ENCODE results near the gene POLR2B.
A peak's percentile ranks its signal among the peaks of the same experiment; 100 is the strongest.
"Not testable (repeated sequence)": the region's sequence is repeated elsewhere in the genome, so short reads cannot be mapped to it uniquely, and the experiment has no call there.

POLR2B gene

DNA sequence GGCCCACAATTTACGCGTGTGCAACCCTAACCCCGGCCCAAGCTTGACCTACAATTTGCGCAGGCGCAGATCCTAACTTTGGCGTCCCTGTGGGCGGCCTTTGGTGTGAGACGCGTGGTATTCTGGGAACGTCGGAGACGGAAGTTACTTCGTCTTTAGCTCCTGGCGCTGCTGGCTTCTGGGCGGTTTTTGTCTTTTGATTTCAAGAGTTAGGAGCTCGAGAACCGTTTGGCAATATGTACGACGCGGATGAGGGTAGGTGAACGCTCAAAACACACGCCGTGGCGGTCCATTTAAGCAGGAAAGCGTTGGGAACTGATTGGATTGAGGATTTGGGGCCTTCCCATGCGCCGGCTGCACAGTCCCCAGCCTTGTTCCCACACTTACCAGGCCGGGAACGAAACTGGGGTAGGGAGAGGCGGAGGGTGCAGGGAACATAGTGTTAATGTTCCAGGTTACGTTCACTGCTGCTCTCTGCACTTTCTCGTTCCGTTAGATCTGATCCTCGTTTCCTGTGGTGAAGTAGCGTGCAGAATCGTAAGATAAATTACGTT lies at the start of gene POLR2B:
Gene POLR2B, plus strand, starts transcription at position 147 of the 554 bp plus-strand sequence. Its CDS starts 90 bp downstream, at position 237.
- DNase-seq, result peak; percentile 89 to 99 (median 94)
- intact Hi-C loops (cut with DNase I), result loop anchor here (10.0 kb wide), 1 partner anchor 544 kb away; the partner anchor contains the start of genes PAICS and PPAT

DNA sequence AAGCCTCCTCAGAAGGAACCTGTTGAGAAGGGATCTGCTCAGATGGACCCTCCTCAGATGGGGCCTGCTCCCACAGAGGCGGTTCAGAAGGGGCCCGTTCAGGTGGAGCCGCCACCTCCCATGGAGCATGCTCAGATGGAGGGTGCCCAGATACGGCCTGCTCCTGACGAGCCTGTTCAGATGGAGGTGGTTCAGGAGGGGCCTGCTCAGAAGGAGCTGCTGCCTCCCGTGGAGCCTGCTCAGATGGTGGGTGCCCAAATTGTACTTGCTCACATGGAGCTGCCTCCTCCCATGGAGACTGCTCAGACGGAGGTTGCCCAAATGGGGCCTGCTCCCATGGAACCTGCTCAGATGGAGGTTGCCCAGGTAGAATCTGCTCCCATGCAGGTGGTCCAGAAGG lies 48.1 kb upstream of the POLR2B start:
- intact Hi-C loops (cut with DNase I), result no loop called here
- DNase-seq, result no peak

DNA sequence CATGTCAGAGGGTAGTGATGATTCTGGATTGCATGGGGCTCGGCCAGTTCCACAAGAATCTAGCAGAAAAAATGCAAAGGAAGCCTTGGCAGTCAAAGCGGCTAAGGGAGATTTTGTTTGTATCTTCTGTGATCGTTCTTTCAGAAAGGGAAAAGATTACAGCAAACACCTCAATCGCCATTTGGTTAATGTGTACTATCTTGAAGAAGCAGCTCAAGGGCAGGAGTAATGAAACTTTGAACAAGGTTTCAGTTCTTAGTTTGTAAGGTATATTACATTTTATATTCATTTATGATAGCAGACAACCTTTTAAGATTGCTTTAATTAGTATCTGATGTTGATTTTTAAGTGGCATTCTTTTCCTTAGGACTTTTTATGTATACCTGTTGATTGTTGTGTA lies 46.8 kb upstream of the POLR2B start:
- intact Hi-C loops (cut with DNase I), result no loop called here

DNA sequence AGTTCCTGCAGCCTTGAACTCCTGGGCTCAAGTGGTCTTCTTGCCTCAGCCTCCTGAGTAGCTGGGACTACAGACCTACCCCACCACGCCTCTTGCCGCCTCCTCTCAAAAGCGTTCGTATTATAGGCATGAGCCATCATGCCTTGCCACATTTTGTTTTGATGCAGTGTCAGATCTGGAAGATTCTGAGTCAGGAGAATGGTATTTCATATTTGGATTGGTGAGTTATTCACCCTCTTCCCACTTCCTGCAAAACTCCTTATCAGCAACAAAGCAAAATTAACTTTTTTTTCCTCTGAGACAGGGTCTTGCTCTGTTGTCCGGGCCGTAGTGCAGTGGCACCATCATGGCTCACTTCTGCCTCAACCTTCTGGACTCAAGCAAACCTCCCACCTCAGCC lies 41.4 kb upstream of the POLR2B start:
- intact Hi-C loops (cut with DNase I), result no loop called here
- DNase-seq, result no peak

More for the DNA sequence above, 46.8 kb upstream of the POLR2B start:
- no peak for DNase-seq

DNA sequence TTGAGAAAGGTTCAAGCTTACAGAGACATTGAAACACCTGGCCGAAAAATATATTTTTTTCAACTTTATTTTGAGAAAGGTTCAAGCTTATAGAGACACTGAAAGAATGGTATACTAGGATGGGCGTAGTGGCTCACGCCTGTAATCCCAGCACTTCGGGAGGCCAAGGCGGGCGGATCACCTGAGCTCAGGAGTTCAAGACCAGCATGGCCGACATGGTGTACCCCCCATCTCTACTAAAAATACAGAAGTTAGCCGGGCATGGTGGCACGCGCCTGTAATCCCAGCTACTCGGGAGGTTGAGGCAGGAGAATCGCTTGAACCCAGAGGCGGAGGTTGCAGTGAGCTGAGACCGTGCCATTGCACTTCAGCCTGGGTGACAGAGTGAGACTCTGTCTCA lies 38.9 kb upstream of the POLR2B start:
- intact Hi-C loops (cut with DNase I), result not testable (repeated sequence)
- DNase-seq, result peak in 1 of 10 donors; percentile 68

DNA sequence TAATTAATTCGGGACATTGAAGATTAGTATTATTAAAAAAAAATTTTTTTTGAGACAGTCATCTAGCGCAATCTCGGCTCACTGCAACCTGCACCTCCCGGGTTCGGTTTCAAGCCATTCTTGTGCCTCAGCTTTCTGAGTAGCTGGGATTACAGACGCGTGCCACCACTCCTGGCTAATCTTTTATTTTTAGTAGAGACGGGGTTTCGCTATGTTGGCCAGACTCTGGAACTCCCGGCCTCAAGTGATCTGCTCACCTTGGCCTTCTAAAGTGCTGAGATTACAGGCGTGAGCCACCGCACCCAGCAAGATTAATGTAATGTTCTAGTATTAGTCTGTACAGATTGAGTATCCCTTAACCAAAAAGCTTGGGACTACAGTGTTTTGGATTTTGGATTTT lies 38.3 kb upstream of the POLR2B start:
- DNase-seq, result no peak
- intact Hi-C loops (cut with DNase I), result no loop called here

DNA sequence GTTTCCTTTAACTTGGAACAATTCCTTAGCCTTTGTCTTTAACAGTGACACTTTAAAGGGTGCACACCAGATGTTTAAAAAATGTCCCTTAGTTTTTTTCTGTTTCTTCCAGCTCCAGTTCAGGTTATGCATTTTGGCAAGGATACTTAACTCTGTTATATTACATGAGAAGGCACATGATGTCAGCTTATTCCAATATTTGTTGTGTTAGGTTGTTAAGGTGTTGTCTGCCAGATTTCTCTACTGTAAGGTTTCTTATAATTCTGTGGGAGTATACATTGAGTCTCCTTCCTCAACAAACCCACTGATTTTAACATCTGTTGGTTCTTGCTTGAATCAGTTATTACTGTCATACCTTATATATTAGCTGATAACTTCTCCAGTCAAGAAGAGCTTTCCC lies 37.7 kb upstream of the POLR2B start:
- intact Hi-C loops (cut with DNase I), result no loop called here
- no peak for DNase-seq

DNA sequence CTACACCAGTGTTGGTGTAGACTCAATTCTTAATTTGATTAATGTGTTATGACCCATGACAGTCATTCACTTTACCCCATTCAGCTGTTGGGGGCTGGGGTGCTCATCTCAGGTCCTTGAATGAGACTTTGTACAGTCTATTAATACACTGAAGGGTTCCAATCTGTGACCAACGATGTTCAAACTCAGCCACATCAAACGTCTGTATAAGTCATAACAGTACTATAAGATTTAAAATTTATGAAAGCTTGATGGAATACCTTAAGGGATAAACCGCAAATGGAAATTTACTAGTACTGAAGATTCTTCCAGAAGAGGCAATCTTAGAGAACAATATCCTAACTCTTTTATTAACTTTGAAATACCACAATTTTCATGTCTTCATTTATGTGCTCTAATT lies 37.3 kb upstream of the POLR2B start:
- DNase-seq, result no peak
- intact Hi-C loops (cut with DNase I), result no loop called here

DNA sequence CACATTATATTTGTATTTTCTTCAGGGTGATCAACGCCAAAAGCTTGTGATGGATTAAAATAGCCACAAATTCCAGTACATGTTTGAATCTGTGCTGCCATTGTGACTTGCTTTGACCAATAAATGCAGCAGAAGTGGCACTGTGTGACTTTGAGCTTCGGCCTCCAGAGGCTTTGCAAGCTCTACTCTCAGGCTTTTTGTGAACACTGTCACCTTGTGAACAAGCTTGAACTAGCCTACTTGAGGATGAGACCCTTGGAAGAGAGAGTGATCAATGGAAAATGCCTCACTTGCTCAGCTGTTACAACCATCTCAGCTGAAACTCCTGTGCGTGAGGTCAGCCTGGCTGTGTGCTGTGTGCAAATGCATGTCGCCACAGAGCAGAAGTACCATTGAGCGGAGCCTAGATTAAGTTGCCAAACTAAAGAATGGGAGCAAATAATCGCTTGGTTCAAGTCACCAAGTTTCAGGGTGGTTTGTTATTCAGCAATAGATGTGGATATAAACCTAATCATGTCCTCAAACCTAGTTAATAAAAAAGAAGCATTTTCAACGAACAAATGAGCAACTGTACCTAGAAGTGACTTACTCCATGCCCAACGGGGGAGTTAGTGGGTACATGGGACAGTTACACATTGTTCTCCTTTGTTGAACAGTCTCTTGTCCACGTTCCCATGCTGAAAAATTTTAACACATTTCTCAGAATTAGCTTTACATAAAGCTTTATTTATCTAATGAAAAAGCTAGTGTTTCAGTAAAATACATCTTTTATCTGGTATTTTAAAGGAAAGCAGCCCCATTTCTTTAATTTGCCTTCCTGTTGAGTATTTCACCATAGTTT lies 24.8 kb upstream of the POLR2B start:
- DNase-seq, result peak in 2 of 10 donors; percentile 27 to 80
- intact Hi-C loops (cut with DNase I), result no loop called here

DNA sequence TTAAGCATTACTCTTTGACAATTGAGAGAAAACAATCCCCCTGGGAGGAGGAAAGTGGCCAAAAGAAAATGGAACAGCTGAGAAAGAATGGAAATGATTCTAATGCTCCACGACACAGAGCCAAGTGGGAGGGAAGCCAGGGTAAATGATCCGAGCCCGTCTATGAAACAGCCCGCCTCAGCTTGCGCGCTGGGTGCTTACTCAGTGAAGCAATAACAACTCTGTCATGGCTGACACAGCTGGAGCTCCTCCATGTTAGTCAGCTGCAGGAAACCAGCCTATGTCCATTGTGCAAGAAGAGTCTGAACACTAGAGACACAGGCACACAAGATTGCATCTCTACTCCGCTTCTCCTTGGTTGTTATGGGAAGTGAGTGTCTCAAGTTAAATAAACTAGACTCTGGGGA lies 20.6 kb upstream of the POLR2B start:
- intact Hi-C loops (cut with DNase I), result loop anchor here (2.0 kb wide), 1 partner anchor 17 kb away; no protein-coding TSS in a partner anchor
- peak in 8 of 10 donors; percentile 35 to 94 (median 58) for DNase-seq

DNA sequence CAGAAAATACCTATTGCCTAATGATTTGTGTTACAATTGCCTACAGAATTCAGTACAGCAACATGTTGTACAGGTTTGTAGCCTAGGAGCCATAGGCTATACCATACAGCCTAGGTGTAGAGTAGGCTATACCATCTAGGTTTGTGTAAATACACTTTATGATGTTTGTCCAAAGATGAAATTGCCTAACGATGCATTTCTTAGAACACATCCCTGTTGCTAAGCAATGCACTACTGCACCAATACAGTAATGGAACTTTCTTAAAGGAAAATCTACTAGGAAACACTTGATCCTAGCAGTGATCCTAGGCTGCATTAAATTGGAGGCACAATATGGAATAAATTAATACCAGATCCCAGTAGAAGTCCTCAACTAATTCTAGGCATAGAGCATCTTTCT lies 19.6 kb upstream of the POLR2B start:
- no peak for DNase-seq
- intact Hi-C loops (cut with DNase I), result loop anchor here (2.0 kb wide), 1 partner anchor 16 kb away; no protein-coding TSS in a partner anchor

DNA sequence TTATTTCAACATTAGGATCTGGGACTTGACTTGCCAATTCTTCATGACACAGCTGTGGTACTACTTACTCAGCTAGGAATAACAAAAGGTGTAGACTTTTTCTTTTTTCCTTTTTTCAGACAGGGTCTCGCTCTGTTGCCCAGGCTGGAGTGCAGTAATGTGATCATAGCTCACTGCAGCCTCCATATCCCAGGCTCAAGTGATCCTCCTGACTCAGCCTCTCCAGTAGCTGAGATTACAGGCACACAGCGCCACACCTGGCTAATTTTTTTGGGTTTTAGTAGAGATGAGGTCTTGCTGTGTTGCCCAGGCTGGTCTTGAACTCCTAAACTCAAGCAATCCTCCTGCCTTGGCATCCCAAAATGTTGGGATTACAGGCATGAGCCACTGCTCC lies 17.6 kb upstream of the POLR2B start:
- intact Hi-C loops (cut with DNase I), result no loop called here

DNA sequence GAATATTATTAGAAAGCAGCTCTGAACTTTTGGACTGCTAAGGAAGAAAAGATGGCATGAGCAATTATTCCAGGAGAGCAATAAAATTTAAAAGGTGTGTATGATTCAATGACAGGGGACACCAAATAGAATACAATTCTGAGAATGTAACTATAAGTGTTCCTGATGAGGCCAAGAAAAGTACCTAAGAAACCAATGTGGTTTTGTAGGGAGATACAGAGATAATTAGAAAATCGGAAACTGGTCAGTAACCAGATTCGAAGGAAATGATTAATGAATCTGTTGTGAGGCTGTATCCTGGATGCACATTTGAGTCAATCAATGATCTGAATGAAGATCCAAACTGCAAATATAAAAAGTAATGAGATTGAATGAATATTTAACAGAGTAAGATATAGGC lies 7.3 kb upstream of the POLR2B start:
- DNase-seq, result no peak
- intact Hi-C loops (cut with DNase I), result loop anchor here (10.0 kb wide), 1 partner anchor 537 kb away; the partner anchor contains the start of genes PAICS and PPAT

More for the DNA sequence above, 17.6 kb upstream of the POLR2B start:
- no peak for DNase-seq

DNA sequence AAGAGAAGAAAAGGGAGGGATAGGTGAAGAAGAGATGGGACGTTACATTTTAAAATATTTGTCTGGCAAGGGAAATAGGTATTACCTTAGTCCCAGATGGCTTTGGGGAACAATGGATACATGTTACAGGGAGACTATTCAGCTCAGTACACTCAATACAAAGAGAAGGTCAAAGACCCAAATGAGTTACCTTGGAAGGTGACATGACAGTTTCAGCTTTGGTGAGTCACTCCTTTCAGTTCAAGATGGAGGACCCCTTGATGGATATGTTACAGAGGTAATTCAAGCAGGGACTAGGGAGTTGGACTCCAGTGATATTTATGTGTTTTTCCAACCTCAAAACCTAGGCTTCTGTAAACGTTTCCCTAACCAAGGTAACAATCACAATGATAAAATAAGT lies 6.3 kb upstream of the POLR2B start:
- intact Hi-C loops (cut with DNase I), result loop anchor here (10.0 kb wide), 1 partner anchor 538 kb away; the partner anchor contains the start of genes PAICS and PPAT
- no peak for DNase-seq

DNA sequence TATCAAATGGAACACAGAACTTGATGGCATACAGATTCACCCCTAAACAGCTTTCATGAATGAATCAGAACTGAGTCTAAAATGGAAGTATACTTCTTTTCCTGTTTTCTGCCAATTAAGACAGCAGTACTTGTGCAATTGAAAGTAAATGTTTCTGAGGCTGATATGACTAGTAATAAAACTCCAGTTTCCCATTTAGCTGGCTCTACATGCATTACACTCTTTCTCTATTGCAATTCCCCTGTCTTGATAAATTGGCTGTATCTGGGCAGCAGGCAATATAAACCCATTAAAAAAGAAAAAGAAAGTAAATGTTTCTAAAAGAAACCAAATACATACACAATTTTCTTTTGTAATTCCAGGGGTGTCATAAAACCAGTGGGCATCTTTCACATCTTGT lies 5.9 kb upstream of the POLR2B start:
- no peak for DNase-seq

DNA sequence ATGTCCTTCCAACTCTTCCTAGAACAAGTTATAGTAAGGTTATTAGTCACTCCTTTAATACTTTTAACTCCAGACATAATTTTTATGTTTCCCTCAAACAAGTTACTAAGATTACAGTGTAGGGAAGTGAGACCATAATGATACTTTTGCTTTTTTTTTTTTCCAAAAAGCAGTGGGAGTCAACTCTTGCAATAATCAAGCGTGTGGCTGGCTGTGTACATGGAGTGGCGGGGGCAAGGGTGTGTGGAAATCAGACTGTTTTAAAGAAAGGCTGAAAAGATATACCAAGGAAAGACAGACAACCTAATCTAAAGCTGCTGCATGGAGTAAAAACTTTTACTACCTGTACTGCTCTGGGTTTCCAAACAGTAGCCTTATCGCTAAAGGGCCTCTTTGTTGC lies 5.4 kb upstream of the POLR2B start:
- intact Hi-C loops (cut with DNase I), result loop anchor here (10.0 kb wide), 1 partner anchor 539 kb away; the partner anchor contains the start of genes PAICS and PPAT
- DNase-seq, result no peak

More for the DNA sequence above, 5.9 kb upstream of the POLR2B start:
- intact Hi-C loops (cut with DNase I), result loop anchor here (10.0 kb wide), 1 partner anchor 538 kb away; the partner anchor contains the start of genes PAICS and PPAT

DNA sequence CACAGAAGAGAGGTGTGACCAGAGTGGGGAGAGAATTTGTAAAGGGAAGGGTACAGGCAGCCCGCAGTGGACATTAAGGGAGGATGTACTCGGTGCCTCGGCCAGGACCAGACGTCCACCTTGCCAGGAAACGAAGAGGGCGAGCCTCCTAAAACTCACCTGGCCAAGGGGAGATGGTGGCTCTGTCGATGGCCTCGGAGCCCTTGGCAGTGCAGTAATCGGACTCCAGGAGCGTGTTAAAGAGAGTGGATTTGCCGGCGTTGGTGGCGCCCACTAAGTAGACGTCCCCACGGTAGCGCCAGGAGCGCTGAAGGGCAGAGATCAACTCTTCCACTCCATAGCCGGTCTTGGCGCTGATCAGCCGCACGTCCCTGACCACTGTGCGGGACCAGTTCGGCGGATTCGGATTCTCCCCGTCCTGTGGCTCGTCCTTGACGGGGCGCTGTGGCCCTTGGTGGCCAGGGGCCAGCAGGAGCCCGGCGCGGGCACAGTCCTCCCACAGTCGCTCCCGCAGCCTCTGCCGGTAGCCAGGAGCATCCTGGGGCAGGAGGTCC lies 2.3 kb upstream of the POLR2B start:
- DNase-seq, result peak in 1 of 10 donors; percentile 17
- intact Hi-C loops (cut with DNase I), result loop anchor here (10.0 kb wide), 1 partner anchor 542 kb away; the partner anchor contains the start of genes PAICS and PPAT

DNA sequence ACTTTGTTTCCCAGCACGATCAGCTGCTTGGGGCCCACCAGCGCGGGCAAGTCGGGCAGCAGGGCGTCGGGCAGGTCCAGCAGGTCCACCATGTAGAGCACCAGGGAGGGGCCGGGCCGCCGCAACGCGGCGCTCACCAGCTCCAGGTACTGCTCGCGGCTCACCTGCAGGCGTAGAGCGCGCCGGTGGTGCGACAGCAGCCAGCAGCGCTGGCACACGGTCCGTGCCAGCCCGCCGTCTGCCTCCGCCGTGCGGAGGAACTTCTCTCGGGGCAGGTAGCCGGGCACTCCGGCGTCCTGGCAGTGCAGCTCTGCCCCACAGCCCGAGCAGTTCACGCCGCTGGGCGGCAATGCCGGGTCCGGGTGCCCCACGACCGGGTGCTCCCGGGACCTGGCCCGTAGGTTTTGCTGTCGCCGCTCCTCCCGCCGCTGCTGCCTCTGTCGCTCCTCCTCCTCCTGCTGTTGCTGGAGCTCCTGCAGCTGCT lies 1.8 kb upstream of the POLR2B start:
- DNase-seq, result peak in 8 of 10 donors; percentile 26 to 91 (median 48)
- intact Hi-C loops (cut with DNase I), result loop anchor here (1.0 to 10.0 kb wide), 2 partner anchors 69 to 542 kb away; partner anchors contain the start of genes PAICS and PPAT

DNA sequence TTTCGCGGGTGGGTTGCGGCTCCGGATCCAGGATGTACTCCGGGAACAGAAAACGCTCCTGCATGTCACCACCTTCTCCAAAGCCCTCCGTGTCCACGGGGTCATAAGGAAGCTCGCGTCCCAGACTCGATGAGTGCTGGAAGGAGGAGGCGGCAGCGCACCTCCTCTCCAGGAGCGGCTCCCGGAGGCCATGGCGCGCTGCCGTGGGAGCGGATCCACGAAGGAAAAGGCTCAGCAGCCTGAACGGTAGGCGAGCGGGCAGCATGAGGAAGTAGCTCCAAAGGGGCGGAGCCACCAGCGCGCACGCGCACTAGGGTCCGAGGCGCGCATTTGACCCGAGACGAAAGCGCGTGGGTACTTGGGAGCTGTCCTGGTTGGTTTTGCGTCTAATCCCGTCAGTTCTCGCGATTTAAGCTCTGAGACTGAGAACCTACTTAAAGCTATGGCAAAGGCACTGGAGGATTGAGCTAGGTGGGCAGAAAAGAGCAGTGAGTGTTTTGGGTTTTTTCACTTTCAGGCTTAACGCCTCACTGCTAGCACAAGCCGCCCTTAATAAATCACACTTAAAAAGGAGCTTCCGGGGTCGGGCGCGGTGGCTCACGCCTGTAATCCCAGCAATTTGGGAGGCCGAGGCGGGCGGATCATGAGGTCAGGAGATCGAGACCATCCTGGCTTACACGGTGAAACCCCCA lies 1.2 kb upstream of the POLR2B start, which contains the start of gene NOA1:
Gene NOA1, minus strand, starts transcription at position 286 of the 692 bp plus-strand sequence. Its CDS starts 21 bp downstream, at position 265.
- intact Hi-C loops (cut with DNase I), result loop anchor here (1.0 to 10.0 kb wide), 2 partner anchors 69 to 543 kb away; partner anchors contain the start of genes PAICS and PPAT
- peak; percentile 93 to 100 (median 96) for DNase-seq

Data from posterior cingulate gyrus (tissue), 11 donors.